Measurements from ENCODE around the gene SEC61A1.

The SEC61A1 gene

GRCh38 chr3:128051837-128052594 lies at the start of gene SEC61A1:
Gene SEC61A1 (plus strand): TSS chr3:128052437. CDS start chr3:128052553, 116 bp downstream.
- peak; percentile 76 for DNase-seq (ENCODE audit: low read depth, low spot score)

GRCh38 chr3:128004661-128005060 lies 47.6 kb upstream of the SEC61A1 start:
- DNase-seq (ENCODE audit: low read depth, low spot score): no peak

- DNase-seq (ENCODE audit: low read depth, low spot score): no peak
Observed at GRCh38 chr3:128006061-128007032, 45.9 kb upstream of the SEC61A1 start.

- no peak for DNase-seq (ENCODE audit: low read depth, low spot score)
Observed at GRCh38 chr3:128007033-128007424, 45.2 kb upstream of the SEC61A1 start.

DNA sequence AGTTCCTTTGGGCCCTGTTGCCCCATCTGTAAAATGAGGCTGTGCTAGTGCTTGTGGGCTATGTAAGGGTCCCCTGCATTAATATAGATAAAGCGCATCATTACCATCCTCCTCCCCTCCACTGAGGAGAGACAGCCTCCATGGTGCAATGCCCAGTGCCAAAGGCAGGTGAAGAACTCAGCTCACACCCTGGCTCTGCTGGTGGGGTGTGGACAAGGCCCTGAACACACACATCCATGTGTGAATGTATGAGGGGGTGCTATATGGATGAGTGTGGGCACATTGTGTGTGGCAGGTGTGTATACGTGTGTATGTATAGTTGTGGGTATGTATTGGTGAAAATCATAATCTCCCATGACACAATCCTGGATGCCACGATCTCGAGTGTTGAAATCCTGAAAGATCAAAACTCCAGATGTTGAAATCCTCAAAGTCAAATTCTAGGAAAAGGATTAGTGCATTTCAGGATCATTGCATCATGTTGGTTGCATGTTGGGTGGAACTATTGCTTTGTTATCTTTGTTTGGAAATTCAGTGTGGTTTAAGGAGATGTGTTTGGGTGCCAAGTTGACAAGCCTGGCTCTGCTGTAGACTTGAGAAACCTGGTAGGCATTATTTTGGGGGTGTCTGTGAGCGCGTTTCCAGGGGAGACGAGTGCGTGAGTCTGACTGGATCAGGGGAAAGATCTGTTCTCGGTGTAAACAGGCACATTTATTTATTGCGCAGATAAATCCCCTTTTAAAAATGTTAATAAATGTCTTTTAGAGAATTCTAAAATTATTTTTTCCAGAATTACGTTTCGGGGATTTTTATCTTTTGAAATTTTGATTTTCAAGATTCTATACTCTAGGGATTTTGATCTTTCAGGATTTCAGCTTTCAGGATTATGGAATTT lies 42.0 kb upstream of the SEC61A1 start:
- DNase-seq (ENCODE audit: low read depth, low spot score): no peak

DNA sequence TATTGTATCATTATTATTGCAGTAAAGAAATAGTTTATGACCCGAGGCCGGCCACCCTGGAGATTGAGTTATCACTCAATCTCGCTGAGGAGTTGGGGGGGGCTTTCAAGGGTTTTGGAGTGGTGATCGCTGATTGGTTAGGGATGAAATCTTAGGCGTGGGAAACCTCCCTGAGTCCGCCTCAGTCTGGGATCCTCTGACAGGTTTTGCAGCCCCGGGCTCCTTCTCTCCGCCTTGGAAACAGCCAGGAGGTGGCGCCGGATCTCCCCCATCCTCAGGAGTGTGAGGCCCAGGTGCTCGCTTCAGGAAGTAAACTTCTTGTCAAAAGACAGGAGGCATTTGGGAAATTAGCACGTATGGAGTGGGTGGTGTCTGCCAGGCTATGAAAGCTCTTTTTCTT lies 41.1 kb upstream of the SEC61A1 start:
- DNase-seq (ENCODE audit: low read depth, low spot score): no peak

DNA sequence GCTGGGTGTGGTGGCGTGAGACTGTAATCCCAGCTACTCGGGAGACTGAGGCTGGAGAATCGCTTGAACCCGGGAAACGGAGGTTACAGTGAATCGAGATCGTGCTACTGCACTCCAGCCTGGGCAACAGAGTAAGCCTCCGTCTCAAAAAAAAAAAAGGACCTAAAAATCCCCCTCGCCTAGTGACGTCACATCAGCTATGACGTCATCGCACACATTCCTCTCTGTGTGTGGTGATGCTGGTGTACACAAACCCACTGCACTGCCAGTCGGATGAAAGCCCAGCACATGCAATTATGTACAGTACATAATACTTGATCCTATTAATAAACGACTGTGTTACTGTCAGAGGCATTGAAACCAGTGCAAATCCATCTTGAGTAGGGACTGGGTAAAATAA lies 40.2 kb upstream of the SEC61A1 start:
- no peak for DNase-seq (ENCODE audit: low read depth, low spot score)

GRCh38 chr3:128014548-128014947 lies 37.7 kb upstream of the SEC61A1 start:
- no peak for DNase-seq (ENCODE audit: low read depth, low spot score)

- no peak for DNase-seq (ENCODE audit: low read depth, low spot score)
Observed at GRCh38 chr3:128016502-128016901, 35.7 kb upstream of the SEC61A1 start.

DNA sequence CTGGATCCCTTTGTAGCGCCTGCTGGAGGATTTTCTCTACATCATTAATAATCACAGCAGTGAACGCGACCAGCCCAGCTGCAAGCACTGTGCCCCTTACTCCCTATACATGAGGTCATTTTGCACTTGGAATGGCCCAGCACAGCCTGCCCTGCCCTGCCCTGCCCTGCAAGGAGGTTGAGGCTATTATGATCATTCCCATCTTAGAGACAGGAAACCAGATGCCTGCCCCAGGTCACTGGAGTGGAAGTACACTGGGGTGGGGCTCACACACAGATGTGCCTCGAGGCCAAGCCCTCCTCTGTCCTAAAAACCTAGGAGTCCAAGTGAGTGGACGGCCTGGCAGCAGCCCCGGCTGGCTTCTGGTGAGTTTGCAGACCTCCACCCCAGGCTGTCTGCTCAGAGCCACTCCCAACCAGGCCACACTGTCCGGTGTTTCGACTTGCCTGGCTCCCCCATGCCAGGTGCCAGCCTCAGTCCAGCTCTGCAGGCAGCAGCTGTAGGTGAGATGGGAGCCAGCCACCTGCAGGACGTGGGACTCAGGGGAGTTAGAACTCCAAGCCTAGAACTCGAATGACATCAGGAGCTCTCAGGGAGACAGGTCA lies 30.4 kb upstream of the SEC61A1 start:
- no peak for DNase-seq (ENCODE audit: low read depth, low spot score)

DNA sequence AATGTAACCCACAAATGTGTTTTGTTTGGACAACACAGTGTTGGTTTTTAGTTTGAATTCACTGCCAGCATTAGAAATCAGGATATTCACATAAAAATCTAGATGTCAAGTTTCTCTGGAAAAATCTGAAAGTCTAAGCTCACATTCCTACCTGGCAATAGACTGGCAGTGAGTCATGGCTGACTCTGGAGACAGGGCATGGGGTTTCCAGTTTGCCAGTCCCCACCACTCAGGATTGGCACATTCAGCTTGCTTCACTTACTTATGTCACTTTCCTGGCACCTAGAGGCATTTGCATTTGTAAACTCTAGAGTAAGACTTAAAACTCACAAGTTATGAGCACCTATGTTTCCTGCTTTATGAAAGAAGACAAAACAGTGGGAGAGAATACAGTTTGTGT lies 19.1 kb upstream of the SEC61A1 start:
- no peak for DNase-seq (ENCODE audit: low read depth, low spot score)

DNA sequence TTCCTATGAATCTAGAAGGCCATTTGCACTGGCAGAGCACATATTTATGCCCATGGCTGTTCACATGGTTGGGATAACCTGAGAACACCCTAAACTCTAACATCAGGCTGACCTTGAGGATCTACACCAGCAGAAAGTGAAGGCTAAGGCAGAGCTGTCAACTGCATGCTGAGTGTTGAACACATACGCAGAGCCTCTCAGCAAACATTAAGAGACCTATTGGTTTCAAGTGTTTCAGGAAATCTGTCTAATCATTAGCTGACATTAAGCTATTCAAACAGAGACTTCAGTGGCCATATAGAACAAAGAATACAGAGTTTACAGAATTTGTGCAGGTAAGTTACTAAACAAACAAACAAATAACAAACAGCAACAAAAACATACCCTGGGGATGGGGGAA lies 16.1 kb upstream of the SEC61A1 start:
- DNase-seq (ENCODE audit: low read depth, low spot score): no peak

GRCh38 chr3:128040041-128040440 lies 12.2 kb upstream of the SEC61A1 start:
- DNase-seq (ENCODE audit: low read depth, low spot score): no peak

DNA sequence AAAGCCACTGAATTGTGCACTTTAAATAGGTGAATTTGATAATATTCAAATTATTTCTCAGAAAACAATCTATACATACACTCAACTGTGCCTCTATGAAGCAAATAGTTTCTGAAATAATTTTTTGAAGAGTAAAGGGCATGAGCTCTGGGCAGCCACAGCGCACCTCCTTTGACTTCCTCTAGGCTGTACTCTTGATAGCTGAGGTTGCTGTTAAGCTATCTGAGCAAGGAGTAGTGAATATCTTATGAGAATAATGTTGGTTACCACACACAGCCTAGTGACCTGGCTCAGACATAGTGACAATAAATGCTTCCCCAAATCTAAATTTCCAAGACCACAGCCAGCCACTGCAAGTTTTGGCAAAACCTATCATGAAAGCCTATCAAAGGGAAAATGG lies 11.6 kb upstream of the SEC61A1 start:
- DNase-seq (ENCODE audit: low read depth, low spot score): no peak

GRCh38 chr3:128041344-128041743 lies 10.9 kb upstream of the SEC61A1 start:
- no peak for DNase-seq (ENCODE audit: low read depth, low spot score)

GRCh38 chr3:128050597-128050996 lies 1.6 kb upstream of the SEC61A1 start:
- no peak for DNase-seq (ENCODE audit: low read depth, low spot score)

DNA sequence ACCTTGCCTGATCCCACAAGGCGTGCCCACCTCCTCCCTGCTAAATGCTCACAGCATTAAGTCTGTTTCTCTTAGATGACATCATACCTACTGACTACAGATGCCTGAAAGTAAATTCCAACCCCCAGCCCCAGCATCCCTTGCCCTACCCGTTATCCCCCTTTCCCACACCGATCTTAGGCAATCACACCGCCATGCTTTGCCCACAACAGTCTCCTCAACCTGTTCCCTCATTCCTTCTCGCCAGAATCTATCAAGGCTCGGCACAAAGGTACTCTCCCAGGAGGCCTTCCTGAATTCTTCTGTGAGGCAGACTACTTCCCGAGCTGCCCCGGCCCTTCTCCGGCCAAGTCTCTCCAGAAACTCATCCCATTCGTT lies 789 bp upstream of the SEC61A1 start:
- DNase-seq (ENCODE audit: low read depth, low spot score): no peak

- no peak for DNase-seq (ENCODE audit: low read depth, low spot score)
Observed at GRCh38 chr3:128052595-128053351, 536 bp downstream of the SEC61A1 start.

DNA sequence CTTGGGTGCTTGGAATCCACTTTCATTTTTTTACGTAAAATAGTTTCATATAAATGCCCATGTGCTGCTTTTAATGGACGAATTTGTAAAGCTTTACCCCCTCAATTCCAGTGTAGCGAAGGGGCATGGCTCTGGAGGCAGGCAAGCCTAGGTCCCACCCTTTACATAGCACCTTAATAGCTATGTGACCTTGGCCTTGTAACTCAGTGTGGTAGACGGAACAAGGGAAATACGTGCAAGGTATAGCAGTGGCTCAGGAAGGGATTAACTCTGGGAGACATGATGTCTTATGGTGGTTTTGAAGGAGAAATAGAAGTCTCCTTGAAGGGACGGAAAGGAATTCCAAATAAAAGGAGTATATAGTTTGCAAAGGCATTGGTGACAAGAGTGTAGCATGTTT lies 1.4 kb downstream of the SEC61A1 start:
- no peak for DNase-seq (ENCODE audit: low read depth, low spot score)

DNA sequence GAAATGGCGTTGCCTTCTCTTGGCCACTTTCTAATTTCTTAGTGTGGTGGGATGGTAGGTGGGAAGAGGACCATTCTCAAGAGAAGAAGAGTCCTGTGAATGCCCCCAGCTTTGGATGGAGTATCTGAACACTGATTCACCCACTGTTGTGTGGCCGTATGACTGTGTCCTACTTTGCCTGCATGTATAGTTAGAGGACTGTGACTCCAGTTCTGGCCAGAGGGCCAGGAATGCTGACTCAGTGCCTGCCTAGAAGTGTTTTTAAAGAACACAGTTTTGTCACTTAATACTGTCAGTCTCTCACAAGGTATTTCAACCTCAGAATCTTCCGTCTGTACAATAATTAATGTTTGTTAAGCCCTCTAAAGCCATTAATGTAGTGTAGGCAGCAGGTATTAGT lies 2.1 kb downstream of the SEC61A1 start:
- DNase-seq (ENCODE audit: low read depth, low spot score): no peak

- no peak for DNase-seq (ENCODE audit: low read depth, low spot score)
Observed at GRCh38 chr3:128056258-128056657, 4.0 kb downstream of the SEC61A1 start.

Measured in brain pericyte (primary cell).